Activated CD4-positive, alpha-beta memory T cell treated with anti-CD3 and anti-CD28 coated beads for 36 hours (primary cell): ENCODE data around the gene BBS10. TPM values are rescaled to one million over a fixed set of nuclear protein-coding genes. Genes with fewer than 3 reads are reported as not detected.
"Not testable (repeated sequence)": the region's sequence is repeated elsewhere in the genome, so short reads cannot be mapped to it uniquely, and the experiment has no call there.

Experiments
- CTCF ChIA-PET: fragments of 350-600 bp; sonication (Branson Sonifier 250); formaldehyde crosslinking; loops from one replicate; lab custom pipeline; 2021; ENCODE audit warnings: antibody characterized with exemption, inconsistent platforms; lab: Charles Lee
- POLR2A ChIA-PET: fragments of 350-600 bp; sonication (Branson Sonifier 250); formaldehyde crosslinking; loops from one replicate; lab custom pipeline; 2021; ENCODE audit warnings: antibody characterized with exemption; lab: Charles Lee
- DNase-seq: peaks from one replicate; pipeline ENCODE4 v3.0.0-alpha.2; 2020
- H3K27ac Mint-ChIP-seq: one replicate; pipeline ENCODE4 v1.8.0; 2021; ENCODE audit warnings: mixed read lengths
- H3K27me3 Mint-ChIP-seq: one replicate; pipeline ENCODE4 v1.8.0; 2021; ENCODE audit warnings: mixed read lengths
- H3K36me3 Mint-ChIP-seq: one replicate; pipeline ENCODE4 v1.8.0; 2021; ENCODE audit warnings: mixed read lengths
- H3K4me1 Mint-ChIP-seq: one replicate; pipeline ENCODE4 v1.8.0; 2021; ENCODE audit warnings: low read depth, mixed read lengths
- H3K4me3 Mint-ChIP-seq: one replicate; pipeline ENCODE4 v1.8.0; 2021; ENCODE audit warnings: mild to moderate bottlenecking, mixed read lengths
- H3K9me3 Mint-ChIP-seq: one replicate; pipeline ENCODE4 v1.8.0; 2021; ENCODE audit warnings: mixed read lengths
- intact Hi-C: fragments of 100-400 bp; cut with micrococcal nuclease; formaldehyde crosslinking; loops from one replicate; pipeline ENCODE4 v1.15.1; 2023
- total RNA-seq, 2 experiments: library from RNA; stranded (reverse); gene quantifications; one replicate each; pipeline ENCODE4 v1.2.3, GENCODE V29; 2021

BBS10 gene
- total RNA-seq, 2 experiments from 2014 or later = 3.2 to 3.4 TPM

DNA sequence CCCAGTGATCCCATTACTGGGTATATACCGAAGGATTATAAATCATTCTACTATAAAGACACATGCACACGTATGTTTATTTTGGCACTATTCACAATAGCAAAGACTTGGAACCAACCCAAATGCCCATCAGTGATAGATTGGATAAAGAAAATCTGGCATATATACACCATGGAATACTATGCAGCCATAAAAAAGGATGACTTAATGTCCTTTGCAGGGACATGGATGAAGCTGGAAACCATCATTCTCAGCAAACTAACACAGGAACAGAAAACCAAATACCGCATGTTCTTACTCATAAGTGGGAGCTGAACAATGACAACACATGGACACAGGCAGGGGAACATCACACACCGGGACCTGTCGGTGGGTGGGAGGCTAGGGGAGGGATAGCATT lies 15.9 kb upstream of the BBS10 start:
- H3K27me3 Mint-ChIP-seq, CTCF ChIA-PET, POLR2A ChIA-PET, DNase-seq, intact Hi-C loops, H3K4me3 Mint-ChIP-seq, H3K27ac Mint-ChIP-seq: not testable (repeated sequence)
- Mint-ChIP-seq H3K4me1 (peaks cover 11% of the 10 kb centered on the region), H3K9me3 (peaks cover 12% of the 10 kb centered on the region), H3K36me3 (peaks cover 55% of the 10 kb centered on the region)

DNA sequence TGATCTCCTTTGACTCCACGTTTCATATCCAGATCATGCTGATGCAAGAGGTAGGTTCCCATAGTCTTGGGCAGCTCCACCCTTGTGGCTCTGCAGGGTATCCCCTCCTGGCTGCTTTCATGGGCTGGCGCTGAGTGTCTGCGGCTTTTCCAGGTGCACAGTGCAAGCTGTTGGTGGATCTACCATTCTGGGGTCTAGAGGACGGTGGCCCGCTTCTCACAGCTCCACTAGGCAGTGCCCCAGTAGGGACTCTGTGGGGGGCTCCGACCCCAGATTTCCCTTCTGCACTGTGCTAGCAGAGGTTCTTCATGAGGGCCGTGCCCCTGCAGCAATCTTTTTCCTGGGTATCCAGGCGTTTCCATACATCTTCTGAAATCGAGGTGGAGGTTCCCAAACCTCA lies 12.1 kb upstream of the BBS10 start:
- intact Hi-C loops = no loop called here
- H3K27ac Mint-ChIP-seq = no peak overlapping the region
- no peak for DNase-seq
- H3K36me3 Mint-ChIP-seq = peaks cover 27% of the 10 kb centered on the region
- ChIA-PET CTCF (no interaction called here), POLR2A (no interaction called here)
- H3K4me3 Mint-ChIP-seq = no peak overlapping the region
- H3K4me1 Mint-ChIP-seq = no peaks in the 10 kb centered on the region
- peaks cover 6% of the 10 kb centered on the region for H3K9me3 Mint-ChIP-seq
- H3K27me3 Mint-ChIP-seq = no peaks in the 10 kb centered on the region

DNA sequence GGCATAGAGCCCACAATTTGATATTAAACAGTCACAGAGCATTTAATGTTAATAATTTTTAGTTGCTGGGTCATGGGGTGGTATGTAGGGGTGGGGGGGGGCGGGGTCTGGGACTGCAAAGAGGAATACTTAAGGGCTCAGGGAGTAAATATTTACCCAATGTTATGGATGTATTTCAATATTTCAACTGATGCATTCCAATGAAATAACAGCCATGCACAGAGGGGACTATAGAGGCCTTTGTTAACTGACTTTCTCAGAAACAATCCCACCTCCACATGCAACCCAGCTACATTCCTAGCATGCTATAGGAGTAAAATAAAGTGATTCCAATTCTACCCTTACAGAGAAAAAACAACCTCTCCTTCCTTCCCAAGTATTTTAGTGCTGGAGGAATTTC lies 7.9 kb upstream of the BBS10 start:
- H3K27ac Mint-ChIP-seq = no peak overlapping the region
- intact Hi-C loops = no loop called here
- no peak overlapping the region for H3K4me3 Mint-ChIP-seq
- no peaks in the 10 kb centered on the region for H3K4me1 Mint-ChIP-seq
- no peaks in the 10 kb centered on the region for H3K9me3 Mint-ChIP-seq
- ChIA-PET CTCF (no interaction called here), POLR2A (no interaction called here)
- DNase-seq = no peak
- H3K36me3 Mint-ChIP-seq = peaks cover 10% of the 10 kb centered on the region
- H3K27me3 Mint-ChIP-seq = no peaks in the 10 kb centered on the region

DNA sequence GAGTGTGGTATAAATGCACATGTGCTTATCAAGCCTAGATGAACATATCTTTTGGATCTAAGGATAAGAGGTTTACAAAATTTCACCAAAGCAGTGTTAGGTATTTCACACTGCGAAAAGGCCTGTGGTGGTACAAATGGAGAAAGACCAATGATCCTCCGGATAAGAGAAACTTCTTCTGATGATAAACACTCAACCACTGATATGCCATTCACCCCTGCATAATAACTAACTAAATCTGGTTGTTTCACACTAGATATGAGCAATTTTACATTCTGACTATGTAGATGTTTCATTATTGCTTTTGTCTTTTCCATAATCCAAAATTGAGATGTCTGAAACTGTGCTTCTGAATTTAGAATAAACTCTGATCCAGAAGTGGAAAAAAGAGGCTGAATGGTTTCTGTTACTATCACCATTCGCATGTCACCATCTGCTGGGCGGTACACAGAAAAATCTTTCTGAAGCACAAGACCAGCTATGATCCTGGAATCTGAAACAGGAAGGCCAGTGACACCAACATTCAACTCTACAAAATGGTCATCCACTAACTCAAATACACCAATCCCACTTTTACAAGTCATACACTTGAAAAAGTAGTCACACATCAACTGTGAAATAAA lies 1.3 kb downstream of the BBS10 start:
- intact Hi-C loops = loop anchor here (1.0 to 10.0 kb wide), 14 partner anchors 19 to 1810 kb away; partner anchors contain the start of genes ATXN7L3B, CAPS2, GLIPR1 and GLIPR1L1
- CTCF ChIA-PET = interaction anchor here (0.6 to 2.5 kb wide), 12 partner anchors 10 to 314 kb away, joined by 3 to 11 read pairs (median 4); partner anchors contain the start of gene NAP1L1
- DNase-seq = peak; percentile 42
- POLR2A ChIA-PET = interaction anchor here (1.2 to 2.3 kb wide), 5 partner anchors 19 to 262 kb away, joined by 4 to 9 read pairs (median 5); partner anchors contain the start of genes NAP1L1 and OSBPL8
- Mint-ChIP-seq H3K27me3 (no peaks in the 10 kb centered on the region), H3K4me1 (peaks cover 26% of the 10 kb centered on the region), H3K4me3 (peak overlapping the region; percentile 91), H3K27ac (no peak overlapping the region), H3K9me3 (no peaks in the 10 kb centered on the region), H3K36me3 (peaks cover 2% of the 10 kb centered on the region)

DNA sequence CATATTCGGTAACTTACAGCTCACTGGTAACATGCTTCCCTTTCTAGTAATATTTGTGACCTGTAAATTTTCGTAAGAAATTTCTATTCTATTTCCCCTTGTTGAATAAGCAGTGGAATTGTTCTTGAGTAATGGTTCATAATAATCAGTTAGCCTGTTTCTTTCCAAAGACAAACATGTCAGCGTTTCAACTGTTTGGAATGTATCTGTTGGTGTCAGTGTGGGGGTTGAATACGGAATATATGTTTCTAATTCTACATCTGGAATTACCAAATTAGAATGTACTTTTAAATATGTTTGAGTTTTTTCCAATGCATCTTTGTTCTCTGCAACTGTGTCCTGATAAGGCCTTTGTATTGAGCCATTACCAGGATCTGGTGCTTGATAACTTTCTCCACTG lies 2.0 kb downstream of the BBS10 start:
- Mint-ChIP-seq H3K36me3 (peaks cover 2% of the 10 kb centered on the region), H3K4me3 (no peak overlapping the region), H3K27me3 (no peaks in the 10 kb centered on the region), H3K27ac (no peak overlapping the region), H3K9me3 (no peaks in the 10 kb centered on the region), H3K4me1 (peaks cover 30% of the 10 kb centered on the region)
- intact Hi-C loops = loop anchor here (2.0 to 10.0 kb wide), 7 partner anchors 96 to 1809 kb away; partner anchors contain the start of genes ATXN7L3B, CAPS2, GLIPR1L1 and ZDHHC17
- no peak for DNase-seq
- POLR2A ChIA-PET = no interaction called here
- CTCF ChIA-PET = interaction anchor here (0.9 kb wide), 1 partner anchor 187 kb away, joined by 3 read pairs; no protein-coding TSS in a partner anchor

DNA sequence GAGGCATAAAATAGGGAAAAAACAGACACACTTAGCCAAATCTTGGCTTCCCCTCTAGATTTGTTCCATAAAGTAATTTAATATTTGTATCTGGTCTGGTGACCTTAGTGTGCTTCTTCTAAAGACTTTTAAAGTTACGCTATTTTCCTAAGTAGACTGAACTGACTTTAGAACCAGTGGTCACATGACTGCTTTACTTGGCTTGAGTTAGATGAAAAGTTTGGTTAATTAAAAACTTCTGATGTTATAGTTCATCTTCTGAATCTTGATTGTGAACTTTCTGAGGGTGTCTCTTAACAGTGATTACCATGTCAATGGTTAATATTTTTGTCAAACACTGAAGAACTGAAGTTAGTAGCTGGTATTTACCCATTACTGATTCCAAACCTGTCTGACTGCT lies 2.6 kb downstream of the BBS10 start:
- Mint-ChIP-seq H3K36me3 (peaks cover 2% of the 10 kb centered on the region), H3K27ac (no peak overlapping the region), H3K4me3 (no peak overlapping the region), H3K27me3 (no peaks in the 10 kb centered on the region), H3K9me3 (no peaks in the 10 kb centered on the region), H3K4me1 (peaks cover 30% of the 10 kb centered on the region)
- intact Hi-C loops = loop anchor here (5.0 to 10.0 kb wide), 5 partner anchors 97 to 1808 kb away; partner anchors contain the start of genes ATXN7L3B, CAPS2, GLIPR1L1 and ZDHHC17
- DNase-seq = no peak
- ChIA-PET POLR2A (interaction anchor here (0.6 kb wide), 1 partner anchor 281 kb away, joined by 4 read pairs; no protein-coding TSS in a partner anchor), CTCF (interaction anchor here (0.9 kb wide), 1 partner anchor 186 kb away, joined by 3 read pairs; no protein-coding TSS in a partner anchor)

DNA sequence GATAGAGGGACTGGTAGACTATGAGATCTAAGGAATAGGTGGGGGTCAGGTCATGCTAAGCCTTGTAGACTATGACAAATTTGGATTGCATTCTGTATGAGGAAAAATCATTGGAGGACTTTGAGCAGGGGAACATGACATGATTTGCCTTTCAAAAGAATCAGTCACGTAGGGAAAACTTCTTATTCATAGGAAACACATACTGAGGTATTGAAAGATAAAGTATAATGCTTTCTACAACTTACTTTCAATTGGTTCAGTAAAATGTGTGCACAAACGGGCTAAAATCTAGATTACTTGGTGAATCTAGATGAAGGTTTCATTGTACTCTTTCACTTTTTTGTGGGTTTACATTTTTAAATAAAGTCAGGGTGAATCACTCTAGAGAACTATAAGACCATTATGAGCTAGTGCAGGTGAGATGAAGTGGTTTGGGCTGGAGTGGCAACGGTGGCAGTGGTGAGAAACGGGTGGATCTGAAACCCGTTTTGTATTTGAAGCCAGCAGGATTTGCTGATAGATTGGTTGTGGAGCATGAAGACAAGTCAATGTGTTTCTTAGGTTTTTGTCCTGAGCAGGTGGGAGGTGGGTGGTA lies 6.7 kb downstream of the BBS10 start:
- Mint-ChIP-seq H3K4me3 (no peak overlapping the region), H3K27me3 (peaks cover 8% of the 10 kb centered on the region), H3K27ac (no peak overlapping the region), H3K36me3 (peaks cover 2% of the 10 kb centered on the region), H3K4me1 (peaks cover 11% of the 10 kb centered on the region), H3K9me3 (no peaks in the 10 kb centered on the region)
- ChIA-PET POLR2A (no interaction called here), CTCF (no interaction called here)
- intact Hi-C loops = loop anchor here (10.0 kb wide), 2 partner anchors 423 to 1007 kb away; partner anchors contain the start of genes CAPS2, GLIPR1L1 and ZDHHC17
- DNase-seq = no peak

DNA sequence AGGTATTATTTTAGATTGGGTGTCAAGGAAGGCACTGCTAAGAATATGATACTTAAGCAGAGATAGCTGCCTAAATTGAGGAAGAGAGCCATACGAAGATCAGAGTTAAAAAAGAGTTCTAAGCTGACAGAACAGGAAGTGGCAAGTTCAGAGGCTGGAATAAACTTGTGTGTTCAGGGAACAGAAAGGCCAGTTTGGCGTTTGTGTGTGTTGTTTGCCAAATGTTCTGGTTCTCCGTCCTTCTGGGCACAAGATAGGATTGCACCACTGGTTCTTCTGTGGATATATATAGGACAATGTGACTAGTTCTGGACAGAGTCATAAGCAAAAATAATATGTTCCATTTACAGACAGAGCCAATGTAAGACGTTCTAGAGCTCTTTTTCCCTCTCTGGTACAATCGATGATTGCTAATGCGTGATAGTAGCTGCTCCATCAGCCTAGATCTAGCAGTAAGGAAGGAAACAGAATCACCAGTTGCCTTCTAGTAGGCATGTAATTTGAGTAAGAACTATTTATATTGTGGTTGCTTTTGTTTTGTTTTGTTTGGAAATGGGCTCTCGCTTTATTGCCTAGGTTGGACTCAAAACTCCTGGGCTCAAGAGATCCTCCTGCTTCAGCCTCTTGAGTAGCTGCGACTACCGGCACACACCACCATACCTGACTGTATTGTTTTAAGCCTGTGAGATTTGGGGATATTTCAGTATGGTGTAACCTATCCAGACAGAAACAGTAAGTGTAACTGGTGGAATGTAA lies 7.4 kb downstream of the BBS10 start:
- H3K9me3 Mint-ChIP-seq = no peaks in the 10 kb centered on the region
- no peak overlapping the region for H3K27ac Mint-ChIP-seq
- ChIA-PET CTCF (no interaction called here), POLR2A (no interaction called here)
- H3K4me1 Mint-ChIP-seq = peaks cover 7% of the 10 kb centered on the region
- no peak for DNase-seq
- H3K4me3 Mint-ChIP-seq = no peak overlapping the region
- H3K36me3 Mint-ChIP-seq = no peaks in the 10 kb centered on the region
- H3K27me3 Mint-ChIP-seq = peaks cover 8% of the 10 kb centered on the region
- intact Hi-C loops = loop anchor here (10.0 kb wide), 2 partner anchors 424 to 1006 kb away; partner anchors contain the start of genes CAPS2, GLIPR1L1 and ZDHHC17

DNA sequence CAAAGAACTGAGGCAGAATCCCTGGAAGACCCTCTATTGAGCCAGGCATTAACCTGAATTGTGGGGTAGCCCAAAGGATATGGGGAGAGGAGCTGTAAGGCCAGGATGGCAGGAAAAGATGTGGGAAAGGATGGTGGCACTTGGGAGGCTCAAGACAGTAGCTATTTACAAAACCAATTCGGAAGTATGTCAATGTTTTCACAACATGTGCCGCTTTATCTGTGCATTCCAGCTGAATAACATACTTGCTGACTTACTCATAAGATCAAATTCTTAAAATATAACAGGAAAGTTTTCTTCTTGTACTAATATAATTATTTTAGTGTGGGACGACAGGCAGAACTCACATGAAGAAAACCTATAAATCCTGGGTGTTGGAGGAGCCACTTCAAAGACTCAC lies 10.6 kb downstream of the BBS10 start:
- Mint-ChIP-seq H3K27me3 (peaks cover 8% of the 10 kb centered on the region), H3K27ac (no peak overlapping the region), H3K4me1 (peaks cover 4% of the 10 kb centered on the region), H3K36me3 (no peaks in the 10 kb centered on the region), H3K4me3 (no peak overlapping the region), H3K9me3 (no peaks in the 10 kb centered on the region)
- DNase-seq = no peak
- intact Hi-C loops = no loop called here
- ChIA-PET POLR2A (no interaction called here), CTCF (no interaction called here)

DNA sequence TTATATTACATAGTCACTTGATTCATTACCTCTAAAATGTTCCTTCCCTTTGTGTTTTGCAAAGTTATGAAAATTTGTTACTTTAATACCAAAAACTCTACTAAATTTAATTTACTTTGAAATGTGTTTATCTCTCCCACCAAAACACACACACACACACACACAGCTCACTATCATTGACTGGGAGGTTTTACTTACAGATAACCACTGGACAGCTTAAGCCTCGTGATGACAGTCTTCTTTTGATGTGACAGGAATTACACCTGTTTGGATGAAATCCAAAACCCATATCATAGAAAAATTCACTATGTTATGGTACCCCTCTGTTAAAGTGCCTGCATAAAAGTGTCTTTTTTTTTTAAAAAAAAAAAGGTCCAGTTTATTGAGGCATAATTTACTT lies 15.6 kb downstream of the BBS10 start:
- H3K27ac Mint-ChIP-seq = no peak overlapping the region
- DNase-seq = no peak
- H3K27me3 Mint-ChIP-seq = peaks cover 17% of the 10 kb centered on the region
- no peaks in the 10 kb centered on the region for H3K36me3 Mint-ChIP-seq
- intact Hi-C loops = no loop called here
- H3K9me3 Mint-ChIP-seq = no peaks in the 10 kb centered on the region
- CTCF ChIA-PET = no interaction called here
- POLR2A ChIA-PET = no interaction called here
- no peaks in the 10 kb centered on the region for H3K4me1 Mint-ChIP-seq
- H3K4me3 Mint-ChIP-seq = no peak overlapping the region

DNA sequence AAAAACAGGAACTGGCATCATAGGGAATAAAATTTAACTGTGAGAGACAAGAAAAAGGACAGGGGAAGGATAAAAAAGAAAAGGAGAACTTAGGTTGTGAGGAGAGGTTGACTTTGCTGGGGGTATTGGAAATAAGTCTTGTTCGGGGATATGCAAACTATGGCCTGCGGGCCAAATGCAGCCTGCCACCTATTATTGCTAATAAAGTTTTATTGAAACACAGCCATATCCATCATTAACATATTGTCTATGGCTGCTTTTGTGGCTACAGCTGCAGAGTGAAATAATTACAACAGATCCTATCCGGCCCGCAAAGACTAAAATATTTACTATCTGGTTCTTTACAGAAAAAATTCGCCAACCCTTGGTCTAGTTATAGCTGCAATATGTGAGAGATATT lies 18.6 kb downstream of the BBS10 start:
- Mint-ChIP-seq H3K36me3 (no peaks in the 10 kb centered on the region), H3K27me3 (peaks cover 10% of the 10 kb centered on the region), H3K4me1 (no peaks in the 10 kb centered on the region), H3K4me3 (no peak overlapping the region), H3K9me3 (no peaks in the 10 kb centered on the region), H3K27ac (no peak overlapping the region)
- CTCF ChIA-PET = interaction anchor here (0.9 kb wide), 1 partner anchor 18 kb away, joined by 3 read pairs; no protein-coding TSS in a partner anchor
- DNase-seq = no peak
- POLR2A ChIA-PET = interaction anchor here (0.6 kb wide), 1 partner anchor 51 kb away, joined by 3 read pairs; no protein-coding TSS in a partner anchor
- intact Hi-C loops = no loop called here
